ENCODE data around the gene PRR14. TPM values are rescaled to one million over a fixed set of nuclear protein-coding genes. Genes with fewer than 3 reads are reported as not detected.

PRR14 gene
- total and polyA plus RNA-seq, 7 donors = 20.8 to 51.4 (median 31.6) TPM

DNA sequence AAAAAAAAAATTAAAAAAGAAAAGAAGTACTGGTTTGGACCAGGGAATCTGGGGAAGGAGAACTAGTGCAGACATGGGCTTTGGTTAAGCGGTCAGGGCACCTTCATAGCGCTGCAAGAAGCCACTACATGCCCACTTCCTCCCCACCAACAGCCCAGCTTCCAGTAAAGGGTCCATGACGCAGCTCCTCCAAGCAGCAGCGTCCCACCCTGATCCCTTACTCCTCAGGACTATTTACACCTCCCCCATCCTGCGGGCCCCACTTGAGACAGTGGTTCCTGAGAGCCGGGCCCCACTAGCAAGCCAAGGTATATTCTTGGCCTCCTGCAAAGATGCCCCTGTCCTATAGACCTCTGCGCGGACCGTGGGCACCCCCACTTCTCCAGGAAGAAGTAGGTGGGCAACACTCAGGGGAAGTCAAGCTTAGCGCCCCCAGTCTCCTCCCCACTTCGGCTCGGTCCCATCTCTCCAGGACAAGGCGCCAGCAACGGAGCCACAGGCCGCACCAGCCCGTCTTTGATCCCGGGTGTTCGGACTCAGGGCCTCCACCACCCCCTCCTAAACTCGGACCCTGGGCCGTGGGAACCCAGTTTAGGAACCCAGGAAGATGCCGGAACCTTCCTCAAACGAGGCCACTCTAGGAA, 913 bp upstream of the PRR14 start:
- WGBS, 2 donors = 31 to 39% methylated on average over 22 of the region's 22 CpGs
- no peak for DNase-seq
- intact Hi-C loops (cut with DNase I) = loop anchor here (1.0 to 10.0 kb wide), 4 partner anchors 16 to 835 kb away; partner anchors contain the start of genes FBXL19, PAGR1, PRRT2 and TBX6
- Histone ChIP-seq H3K4me3 (peak overlapping the region; percentile 32 to 87 (median 78)), H3K36me3 (peaks cover 11 to 27% (median 23%) of the 10 kb centered on the region in 4 donors), H3K27ac (peak overlapping the region; percentile 97 to 99 (median 98)), H3K9me3 (no peaks in the 10 kb centered on the region), H3K27me3 (no peaks in the 10 kb centered on the region), H3K4me1 (peaks cover 0 to 35% (median 31%) of the 10 kb centered on the region in 4 donors)
- TF ChIP-seq, protein P1, sequence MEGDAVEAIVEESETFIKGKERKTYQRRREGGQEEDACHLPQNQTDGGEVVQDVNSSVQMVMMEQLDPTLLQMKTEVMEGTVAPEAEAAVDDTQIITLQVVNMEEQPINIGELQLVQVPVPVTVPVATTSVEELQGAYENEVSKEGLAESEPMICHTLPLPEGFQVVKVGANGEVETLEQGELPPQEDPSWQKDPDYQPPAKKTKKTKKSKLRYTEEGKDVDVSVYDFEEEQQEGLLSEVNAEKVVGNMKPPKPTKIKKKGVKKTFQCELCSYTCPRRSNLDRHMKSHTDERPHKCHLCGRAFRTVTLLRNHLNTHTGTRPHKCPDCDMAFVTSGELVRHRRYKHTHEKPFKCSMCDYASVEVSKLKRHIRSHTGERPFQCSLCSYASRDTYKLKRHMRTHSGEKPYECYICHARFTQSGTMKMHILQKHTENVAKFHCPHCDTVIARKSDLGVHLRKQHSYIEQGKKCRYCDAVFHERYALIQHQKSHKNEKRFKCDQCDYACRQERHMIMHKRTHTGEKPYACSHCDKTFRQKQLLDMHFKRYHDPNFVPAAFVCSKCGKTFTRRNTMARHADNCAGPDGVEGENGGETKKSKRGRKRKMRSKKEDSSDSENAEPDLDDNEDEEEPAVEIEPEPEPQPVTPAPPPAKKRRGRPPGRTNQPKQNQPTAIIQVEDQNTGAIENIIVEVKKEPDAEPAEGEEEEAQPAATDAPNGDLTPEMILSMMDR (IDR thresholded peaks at IDR 0.05) = no peak
- no peak for TF ChIP-seq POLR2A (IDR thresholded peaks at IDR 0.05)
- TF ChIP-seq EP300 (IDR thresholded peaks at IDR 0.05) = no peak
- no peak for TF ChIP-seq POLR2AphosphoS5 (IDR thresholded peaks at IDR 0.05)

DNA sequence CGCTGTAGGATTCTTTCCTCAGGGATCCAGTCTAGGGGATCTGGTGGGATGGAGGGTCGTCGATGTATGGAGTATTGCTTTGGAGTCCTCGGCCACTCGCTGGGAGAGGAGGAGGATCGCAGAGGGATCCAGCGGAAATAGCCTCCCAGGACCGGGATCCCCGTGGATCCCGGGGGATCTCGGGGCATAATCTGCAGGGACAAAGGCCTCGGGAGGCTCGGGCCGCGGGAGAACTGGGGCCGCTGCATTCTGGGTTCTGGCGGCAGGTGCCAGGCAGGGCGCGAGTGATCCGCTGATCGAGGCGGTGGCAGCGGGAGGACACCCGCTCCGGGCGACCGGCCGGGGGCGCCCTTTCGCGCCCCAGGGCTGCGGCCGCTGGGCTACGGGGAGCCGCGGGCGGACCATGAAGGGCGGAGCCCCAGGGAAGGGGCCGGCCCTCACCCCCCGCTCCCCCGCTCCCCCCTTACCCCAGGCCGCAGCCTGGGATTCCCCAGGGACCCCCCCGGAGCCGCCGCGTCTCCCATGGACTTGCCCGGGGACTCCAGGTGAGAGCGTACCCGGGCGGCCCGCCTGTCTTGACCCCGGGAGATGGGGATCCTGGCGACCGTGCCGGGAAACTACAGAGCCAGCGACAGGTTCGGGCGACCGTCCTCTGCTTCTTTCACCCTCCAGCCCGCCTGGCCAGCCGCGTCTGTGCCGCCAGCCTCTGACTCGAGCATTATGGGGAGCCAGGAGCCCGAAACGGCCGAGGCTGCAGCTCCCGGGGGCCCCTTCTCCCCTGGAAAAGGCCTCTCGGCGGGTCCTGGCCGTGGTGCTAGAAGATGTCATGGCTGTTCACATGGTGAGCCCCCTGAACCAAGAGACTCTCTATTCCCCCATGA, 604 bp downstream of the PRR14 start:
- peak overlapping the region; percentile 97 to 99 (median 98) for H3K27ac ChIP-seq
- H3K36me3 ChIP-seq = peaks cover 20 to 42% (median 37%) of the 10 kb centered on the region in 4 donors
- peak; percentile 85 for DNase-seq
- H3K4me3 ChIP-seq = peak overlapping the region; percentile 74 to 87 (median 78)
- no peaks in the 10 kb centered on the region for H3K27me3 ChIP-seq
- H3K9me3 ChIP-seq = no peaks in the 10 kb centered on the region
- 0% methylated on average over 71 of the region's 71 CpGs for WGBS, 2 donors
- H3K4me1 ChIP-seq = peaks cover 0 to 35% (median 31%) of the 10 kb centered on the region in 4 donors
- intact Hi-C loops (cut with DNase I) = loop anchor here (10.0 kb wide), 3 partner anchors 273 to 837 kb away; partner anchors contain the start of genes FBXL19, PAGR1, PRRT2 and TBX6
- TF ChIP-seq EP300 (IDR thresholded peaks at IDR 0.05) = no peak
- peak in 3 of 4 donors; percentile 21 to 63 (median 57) for TF ChIP-seq POLR2AphosphoS5 (IDR thresholded peaks at IDR 0.05)
- peak in 1 of 2 donors; percentile 6 for TF ChIP-seq POLR2A (IDR thresholded peaks at IDR 0.05)
- TF ChIP-seq, protein P1 (IDR thresholded peaks at IDR 0.05) = peak; percentile 7 to 69 (median 40)

DNA sequence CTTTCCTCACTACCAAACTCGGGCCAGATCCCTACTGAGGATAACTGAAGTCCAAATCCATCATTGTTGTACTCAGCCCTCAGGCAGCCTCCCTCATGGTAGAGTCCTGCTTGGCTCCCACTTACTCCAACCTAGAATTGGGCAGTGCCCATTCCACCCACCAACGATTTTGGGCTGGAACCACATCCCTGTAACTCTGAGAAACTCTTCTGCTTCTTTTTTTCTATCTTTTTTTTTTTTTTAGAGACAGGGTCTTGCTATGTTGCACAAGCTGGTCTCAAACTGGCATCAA, 1.2 kb downstream of the PRR14 start:
- WGBS, 2 donors = 6 to 21% methylated on average over 2 of the region's 2 CpGs
- intact Hi-C loops (cut with DNase I) = loop anchor here (10.0 kb wide), 3 partner anchors 273 to 837 kb away; partner anchors contain the start of genes FBXL19, PAGR1, PRRT2 and TBX6
- TF ChIP-seq EP300 (IDR thresholded peaks at IDR 0.05) = no peak
- TF ChIP-seq POLR2AphosphoS5 (IDR thresholded peaks at IDR 0.05) = no peak
- TF ChIP-seq, protein P1 (IDR thresholded peaks at IDR 0.05) = no peak
- TF ChIP-seq POLR2A (IDR thresholded peaks at IDR 0.05) = no peak
- DNase-seq = no peak
- Histone ChIP-seq H3K9me3 (no peaks in the 10 kb centered on the region), H3K36me3 (peaks cover 20 to 48% (median 39%) of the 10 kb centered on the region in 4 donors), H3K4me3 (peak overlapping the region; percentile 74 to 87 (median 78)), H3K27ac (peak overlapping the region; percentile 97 to 99 (median 98)), H3K4me1 (peaks cover 0 to 40% (median 36%) of the 10 kb centered on the region in 4 donors), H3K27me3 (no peaks in the 10 kb centered on the region)

DNA sequence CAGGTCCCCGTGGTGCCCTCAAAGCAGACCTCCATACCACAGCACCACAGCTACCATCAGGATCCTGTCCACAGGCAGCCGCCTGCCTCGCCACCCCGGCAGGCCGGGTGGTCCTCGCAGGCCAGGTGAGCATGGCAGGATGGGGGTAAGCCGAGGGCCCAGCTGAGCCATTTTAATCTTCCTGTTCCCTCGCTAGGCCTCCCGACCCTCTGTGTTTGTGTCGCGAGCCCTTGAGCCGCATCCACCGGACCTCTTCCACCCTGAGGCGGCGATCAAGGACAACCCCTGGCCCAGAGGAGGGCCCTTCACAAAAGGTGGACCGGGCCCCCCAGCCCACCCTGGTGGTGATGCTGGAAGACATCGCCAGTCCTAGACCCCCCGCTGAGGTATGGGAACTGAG, 2.0 kb downstream of the PRR14 start:
- H3K27ac ChIP-seq = peak overlapping the region; percentile 97 to 99 (median 98)
- H3K4me1 ChIP-seq = peaks cover 0 to 48% (median 44%) of the 10 kb centered on the region in 4 donors
- intact Hi-C loops (cut with DNase I) = loop anchor here (10.0 kb wide), 3 partner anchors 272 to 838 kb away; partner anchors contain the start of genes FBXL19, PAGR1, PRRT2 and TBX6
- H3K4me3 ChIP-seq = no peak overlapping the region
- peaks cover 20 to 48% (median 39%) of the 10 kb centered on the region in 4 donors for H3K36me3 ChIP-seq
- H3K27me3 ChIP-seq = no peaks in the 10 kb centered on the region
- DNase-seq = no peak
- TF ChIP-seq EP300 (IDR thresholded peaks at IDR 0.05) = no peak
- TF ChIP-seq, protein P1 (IDR thresholded peaks at IDR 0.05) = no peak
- TF ChIP-seq POLR2A (IDR thresholded peaks at IDR 0.05) = no peak
- TF ChIP-seq POLR2AphosphoS5 (IDR thresholded peaks at IDR 0.05) = no peak
- WGBS, 2 donors = 95 to 96% methylated on average over 18 of the region's 18 CpGs
- no peaks in the 10 kb centered on the region for H3K9me3 ChIP-seq

All from sigmoid colon (tissue), 7 donors.